ENCODE measurements around the gene OTX1. TPM values are rescaled to one million over a fixed set of nuclear protein-coding genes. Genes with fewer than 3 reads are reported as not detected.

Gene OTX1
- total and polyA plus RNA-seq, 9 of the 15 experiments (the other 6 are each of a cell fraction or from before 2014, with no cell fraction given), result 0.18 to 7.1 (median 0.58) TPM

GRCh38 chr2:63050334-63051041 is at the start of gene OTX1 (continued):
- TF ChIP-seq RFX5 (IDR thresholded peaks at IDR 0.05; ENCODE audit: low read depth, low read length) (no peak), ZNF75A (CRISPR knock-in tag; IDR thresholded peaks at IDR 0.05) (no peak), GTF2A2 (tag; IDR thresholded peaks at IDR 0.05) (no peak), NUFIP1 (IDR thresholded peaks at IDR 0.05; ENCODE audit: partially characterized antibody) (no peak), SNIP1 (IDR thresholded peaks at IDR 0.05; ENCODE audit: low read depth) (no peak), MEF2D (tag; conservative IDR thresholded peaks at IDR 0.05; ENCODE audit: low read depth) (no peak), THRAP3 (IDR thresholded peaks at IDR 0.05; ENCODE audit: borderline replicate concordance) (no peak), PBX2 (CRISPR knock-in tag; IDR thresholded peaks at IDR 0.05; ENCODE audit: low read depth) (peak; percentile 91), PBX2 (tag; conservative IDR thresholded peaks at IDR 0.05; ENCODE audit: low read depth) (peak; percentile 99), JUN (IDR thresholded peaks at IDR 0.05; ENCODE audit: borderline replicate concordance, low read depth, low read length) (no peak), JUN (CRISPR knock-in tag; IDR thresholded peaks at IDR 0.05; ENCODE audit: borderline replicate concordance) (no peak), ZEB2 (IDR thresholded peaks at IDR 0.05) (no peak), TFAP4 (CRISPR knock-in tag; IDR thresholded peaks at IDR 0.05; ENCODE audit: borderline replicate concordance) (no peak), HBP1 (CRISPR knock-in tag; IDR thresholded peaks at IDR 0.05) (no peak), CEBPZ (IDR thresholded peaks at IDR 0.05; ENCODE audit: borderline replicate concordance, low read depth, low read length) (no peak), CTCFL (IDR thresholded peaks at IDR 0.05; ENCODE audit: borderline replicate concordance, insufficient read depth, low read depth, low read length, poor library complexity, severe bottlenecking) (no peak), XRCC3 (IDR thresholded peaks at IDR 0.05) (no peak), MTA3 (IDR thresholded peaks at IDR 0.05; ENCODE audit: borderline replicate concordance) (no peak)
